GM12801 (cell line): Measurements from ENCODE around the gene ZNF718.

ENCODE experiments used
- TF ChIP-seq, protein P1 (sequence below): IDR thresholded peaks from one replicate; pipeline ENCODE4 v1.5.1; 2011; ENCODE audit warnings: control low read depth; ENCODE audit not compliant: insufficient read length; ENCODE audit errors: extremely low read depth

ZNF718 gene

DNA sequence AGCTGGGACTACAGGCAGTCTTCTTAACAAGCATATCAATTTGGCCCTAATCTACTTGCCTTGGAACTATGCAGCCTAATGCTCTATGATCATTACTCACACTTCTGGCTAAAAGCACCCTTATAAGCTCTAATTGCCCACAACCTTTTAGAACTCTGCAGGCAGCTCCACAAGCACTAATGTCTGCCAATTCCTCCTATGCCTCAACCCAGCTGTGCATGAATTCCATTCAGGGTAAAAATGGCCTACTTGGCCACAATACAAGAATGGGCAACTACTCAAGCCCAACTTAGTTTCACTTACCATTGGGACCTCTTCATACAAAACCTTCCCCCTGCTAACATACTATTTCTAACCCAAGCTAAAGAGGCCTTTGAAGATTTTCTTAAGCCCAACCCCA is 51.7 kb downstream of the ZNF718 start:
- TF ChIP-seq, protein P1, sequence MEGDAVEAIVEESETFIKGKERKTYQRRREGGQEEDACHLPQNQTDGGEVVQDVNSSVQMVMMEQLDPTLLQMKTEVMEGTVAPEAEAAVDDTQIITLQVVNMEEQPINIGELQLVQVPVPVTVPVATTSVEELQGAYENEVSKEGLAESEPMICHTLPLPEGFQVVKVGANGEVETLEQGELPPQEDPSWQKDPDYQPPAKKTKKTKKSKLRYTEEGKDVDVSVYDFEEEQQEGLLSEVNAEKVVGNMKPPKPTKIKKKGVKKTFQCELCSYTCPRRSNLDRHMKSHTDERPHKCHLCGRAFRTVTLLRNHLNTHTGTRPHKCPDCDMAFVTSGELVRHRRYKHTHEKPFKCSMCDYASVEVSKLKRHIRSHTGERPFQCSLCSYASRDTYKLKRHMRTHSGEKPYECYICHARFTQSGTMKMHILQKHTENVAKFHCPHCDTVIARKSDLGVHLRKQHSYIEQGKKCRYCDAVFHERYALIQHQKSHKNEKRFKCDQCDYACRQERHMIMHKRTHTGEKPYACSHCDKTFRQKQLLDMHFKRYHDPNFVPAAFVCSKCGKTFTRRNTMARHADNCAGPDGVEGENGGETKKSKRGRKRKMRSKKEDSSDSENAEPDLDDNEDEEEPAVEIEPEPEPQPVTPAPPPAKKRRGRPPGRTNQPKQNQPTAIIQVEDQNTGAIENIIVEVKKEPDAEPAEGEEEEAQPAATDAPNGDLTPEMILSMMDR, result no peak

DNA sequence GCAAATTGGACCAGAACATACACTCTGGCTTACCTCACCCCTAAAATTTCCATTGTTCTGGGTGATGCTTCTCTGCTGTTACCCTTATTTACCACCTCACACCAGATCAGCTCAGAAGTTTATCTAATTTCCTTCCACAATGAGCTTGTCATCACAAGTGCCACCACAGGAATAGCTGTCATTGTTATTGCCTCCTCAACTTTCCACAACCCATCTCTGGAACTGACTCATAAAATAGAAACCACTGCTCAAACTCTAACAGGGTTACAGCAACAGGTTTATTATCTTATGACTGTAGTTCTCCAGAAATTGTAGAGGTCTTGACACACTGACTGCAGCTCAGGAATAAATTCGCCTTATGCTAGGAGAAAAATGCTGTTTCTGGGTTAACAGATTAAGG is 52.7 kb downstream of the ZNF718 start:
- TF ChIP-seq, protein P1, result no peak

DNA sequence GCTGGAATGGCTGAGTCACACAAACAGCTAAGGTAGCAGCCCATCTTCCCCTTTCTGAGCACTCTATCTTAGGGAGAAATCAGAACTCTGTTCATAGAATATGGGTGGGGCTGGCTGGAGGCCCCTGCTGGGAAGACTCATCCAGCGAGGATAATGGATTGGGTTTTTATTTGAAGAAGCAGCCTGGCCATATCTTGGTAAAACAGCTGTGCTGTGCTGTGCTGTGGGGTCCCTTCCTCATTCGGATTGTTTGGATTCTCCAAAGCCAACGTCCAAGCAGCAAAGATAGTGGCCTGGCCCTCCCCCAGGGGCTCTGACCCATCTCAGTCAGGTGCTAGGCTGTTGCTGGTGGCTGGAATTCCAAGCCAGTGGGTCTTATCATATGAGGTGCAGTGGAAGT is 63.8 kb downstream of the ZNF718 start:
- TF ChIP-seq, protein P1, result no peak

DNA sequence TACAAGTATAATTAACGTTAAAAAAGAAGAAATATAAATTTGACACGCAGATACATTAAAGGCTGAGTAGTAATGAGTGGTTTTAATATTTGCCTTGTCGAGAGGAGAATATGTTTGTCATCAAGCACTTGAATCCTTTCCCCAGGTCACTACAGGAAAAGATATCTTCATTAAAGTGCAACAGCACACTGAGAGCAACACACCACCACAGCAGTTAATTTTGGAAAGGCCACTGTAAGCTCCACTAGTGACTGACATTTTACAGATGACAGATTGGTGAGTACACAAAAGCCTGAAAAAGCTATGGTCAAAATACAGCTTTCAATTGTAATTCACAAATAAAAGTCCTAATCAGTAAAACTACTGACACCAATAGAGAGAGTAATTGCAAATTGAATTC is 76.6 kb downstream of the ZNF718 start:
- TF ChIP-seq, protein P1, result no peak

DNA sequence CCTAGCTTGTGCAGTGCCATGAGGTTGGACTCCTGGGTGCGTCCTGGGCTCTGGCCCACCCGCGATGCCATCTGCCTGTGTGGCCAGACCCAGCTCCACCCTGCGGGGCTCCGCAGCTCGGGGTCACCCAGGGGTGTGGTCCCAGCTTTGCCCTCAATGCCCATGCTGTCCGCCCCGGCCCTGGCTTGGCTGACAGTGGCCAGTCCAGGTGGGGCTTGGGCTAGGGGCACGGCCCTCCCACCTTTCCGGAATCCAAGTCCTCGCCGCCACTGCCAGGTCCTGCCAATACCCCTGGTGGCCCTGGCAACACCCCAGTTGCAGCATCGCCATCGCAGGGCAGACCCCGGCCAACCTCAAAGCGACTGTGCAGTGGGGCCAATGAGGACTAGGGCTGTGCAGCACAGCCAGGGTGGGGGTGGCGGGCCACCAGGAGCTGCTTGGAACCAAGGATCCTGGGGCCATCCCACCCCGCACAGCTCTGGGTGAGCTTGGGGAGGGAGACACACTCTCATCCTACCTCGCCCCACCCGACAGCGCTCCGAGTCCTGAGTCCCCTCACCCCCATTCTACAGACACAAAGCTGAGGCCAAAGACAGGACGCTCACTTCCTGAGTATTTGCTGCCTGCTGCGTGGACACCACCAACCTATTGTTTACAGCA is 80.9 kb downstream of the ZNF718 start:
- TF ChIP-seq, protein P1, result no peak

DNA sequence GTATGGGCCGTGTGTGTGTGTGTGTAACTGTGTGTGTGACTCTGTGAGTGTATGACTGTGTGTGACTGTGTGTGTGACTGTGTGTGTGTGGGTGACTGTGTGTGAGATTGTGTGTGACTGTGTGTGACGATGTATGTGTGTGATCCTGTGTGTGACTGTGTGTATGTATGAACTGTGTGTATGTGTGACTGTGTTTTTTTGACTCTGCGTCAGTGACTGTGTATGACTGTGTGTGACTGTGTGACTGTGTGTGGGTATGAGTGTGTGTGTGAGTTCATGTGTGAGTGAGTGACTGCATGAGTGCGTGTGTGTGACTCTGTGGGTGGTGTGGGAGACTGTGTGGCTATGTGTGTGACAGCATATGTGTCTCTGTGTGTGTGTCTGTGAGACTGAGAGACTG is 81.8 kb downstream of the ZNF718 start:
- TF ChIP-seq, protein P1, result no peak

DNA sequence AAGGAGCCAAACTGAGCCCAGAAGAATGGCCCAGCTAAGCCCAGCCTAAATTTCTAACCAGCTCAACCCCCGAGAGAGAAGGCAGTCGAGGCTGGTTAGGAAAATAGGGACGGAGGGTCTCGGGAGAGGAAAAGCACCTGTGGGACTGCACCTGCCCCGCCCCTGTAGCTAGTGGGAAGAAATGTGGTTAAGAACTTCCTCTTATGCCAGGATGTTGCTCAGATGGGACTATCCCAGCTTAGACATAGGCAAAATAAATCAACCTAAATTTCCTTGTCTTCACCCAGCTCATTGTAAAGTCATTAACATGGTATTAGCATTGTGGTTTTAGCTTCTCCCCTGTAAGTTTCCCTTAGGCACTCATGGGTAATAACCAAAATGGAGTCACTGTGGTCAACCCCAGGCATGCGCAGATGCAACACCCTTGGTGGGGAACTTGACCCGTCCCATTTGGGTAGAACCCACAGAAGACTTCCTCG is 86.8 kb downstream of the ZNF718 start:
- TF ChIP-seq, protein P1, result no peak
